ENCODE data around the gene GCN1.

Gene GCN1

DNA sequence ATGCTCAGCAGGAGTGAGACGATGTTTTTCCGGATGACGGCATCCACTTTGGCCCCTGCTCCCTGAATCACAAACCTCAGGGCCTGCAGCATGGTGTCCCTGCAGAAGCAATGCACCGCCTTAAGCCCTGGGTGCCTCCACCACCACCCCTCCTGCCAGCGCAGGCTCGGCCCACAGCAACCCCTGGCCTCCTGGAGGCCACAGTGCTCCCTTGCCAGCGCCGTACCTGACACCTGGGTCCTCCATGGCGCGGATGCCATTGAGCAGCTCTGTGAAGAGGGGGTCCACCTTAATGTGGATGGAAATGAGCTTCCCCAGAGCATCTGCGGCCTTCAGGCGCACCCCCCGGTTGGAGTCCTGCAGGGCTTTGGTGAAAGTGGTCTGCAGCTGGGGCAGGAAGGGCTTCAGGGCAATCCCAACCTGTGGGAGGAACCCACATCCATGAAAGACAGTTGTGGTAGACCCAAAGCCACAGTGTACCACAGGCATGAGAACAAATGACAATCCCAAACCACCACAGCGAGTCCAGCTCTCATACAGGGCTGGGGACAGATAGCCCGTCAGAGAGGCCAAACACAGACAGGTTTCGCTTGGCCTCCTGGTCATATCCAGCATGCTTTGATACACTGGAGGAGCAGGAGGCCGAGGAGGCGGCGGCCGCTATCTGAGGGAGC, 60.1 kb downstream of the GCN1 start:
- Histone ChIP-seq H3K23ac (ENCODE audit: low read length in 2 of 2) (no peak overlapping the region), H2AFZ (ENCODE audit: low read depth, low read length) (no peak overlapping the region), H3K4me3 (ENCODE audit: insufficient read depth in 1 of 2, low read depth in 1 of 2, low read length in 2 of 2) (no peak overlapping the region), H3K4me1 (ENCODE audit: control insufficient read depth, insufficient read depth, low read depth, low read length) (no peaks in the 10 kb centered on the region), H3K14ac (ENCODE audit: low read length in 2 of 2) (no peak overlapping the region), H3K79me1 (replicated peaks; ENCODE audit: low read length, poor library complexity, severe bottlenecking) (peaks cover 49% of the 10 kb centered on the region), H2BK15ac (ENCODE audit: low read depth, poor library complexity, severe bottlenecking) (no peak overlapping the region), H3K18ac (ENCODE audit: low read depth in 1 of 2, low read length in 2 of 2) (no peak overlapping the region), H4K8ac (ENCODE audit: low read length) (no peak overlapping the region), H2BK12ac (ENCODE audit: low read length in 2 of 2) (no peak overlapping the region), H4K91ac (ENCODE audit: low read length) (no peak overlapping the region), H2AK5ac (ENCODE audit: low read length, severe bottlenecking) (no peak overlapping the region), H3K9me3 (ENCODE audit: control insufficient read depth, low read length) (no peaks in the 10 kb centered on the region), H2BK5ac (ENCODE audit: low read depth, low read length, poor library complexity, severe bottlenecking) (no peak overlapping the region), H2BK120ac (ENCODE audit: low read depth, low read length) (no peak overlapping the region), H3K27me3 (ENCODE audit: control insufficient read depth in 1 of 2, insufficient read depth in 1 of 2, low read length in 2 of 2) (no peaks in the 10 kb centered on the region), H3K4ac (ENCODE audit: low read depth in 1 of 2, low read length in 2 of 2) (no peak overlapping the region), H3K9ac (ENCODE audit: low read length) (no peak overlapping the region), H3K36me3 (ENCODE audit: control insufficient read depth in 1 of 2, insufficient read depth in 2 of 2, low read depth in 1 of 2, low read length in 2 of 2) (peaks cover 94 to 97% of the 10 kb centered on the region in 2 experiments), H3K27ac (ENCODE audit: low read length, poor library complexity, severe bottlenecking) (no peak overlapping the region), H3K4me2 (ENCODE audit: low read length, poor library complexity, severe bottlenecking) (no peak overlapping the region)
- WGBS = 97% methylated on average over 18 of the region's 20 CpGs
- no peak for DNase-seq

GRCh38 chr12:120132863-120133385, 61.6 kb downstream of the GCN1 start:
- Histone ChIP-seq H2BK5ac (ENCODE audit: low read depth, low read length, poor library complexity, severe bottlenecking) (no peak overlapping the region), H2BK12ac (ENCODE audit: low read length in 2 of 2) (no peak overlapping the region), H2AFZ (ENCODE audit: low read depth, low read length) (no peak overlapping the region), H3K4ac (ENCODE audit: low read depth in 1 of 2, low read length in 2 of 2) (no peak overlapping the region), H3K4me1 (ENCODE audit: control insufficient read depth, insufficient read depth, low read depth, low read length) (no peaks in the 10 kb centered on the region), H3K18ac (ENCODE audit: low read depth in 1 of 2, low read length in 2 of 2) (no peak overlapping the region), H2AK5ac (ENCODE audit: low read length, severe bottlenecking) (no peak overlapping the region), H3K4me2 (ENCODE audit: low read length, poor library complexity, severe bottlenecking) (no peak overlapping the region), H3K27ac (ENCODE audit: low read length, poor library complexity, severe bottlenecking) (no peak overlapping the region), H3K79me1 (replicated peaks; ENCODE audit: low read length, poor library complexity, severe bottlenecking) (peaks cover 43% of the 10 kb centered on the region), H4K91ac (ENCODE audit: low read length) (no peak overlapping the region), H3K23ac (ENCODE audit: low read length in 2 of 2) (no peak overlapping the region), H2BK15ac (ENCODE audit: low read depth, poor library complexity, severe bottlenecking) (no peak overlapping the region), H3K9ac (ENCODE audit: low read length) (no peak overlapping the region), H3K36me3 (ENCODE audit: control insufficient read depth in 1 of 2, insufficient read depth in 2 of 2, low read depth in 1 of 2, low read length in 2 of 2) (peaks cover 95 to 97% of the 10 kb centered on the region in 2 experiments), H2BK120ac (ENCODE audit: low read depth, low read length) (no peak overlapping the region), H3K27me3 (ENCODE audit: control insufficient read depth in 1 of 2, insufficient read depth in 1 of 2, low read length in 2 of 2) (no peaks in the 10 kb centered on the region), H3K4me3 (ENCODE audit: insufficient read depth in 1 of 2, low read depth in 1 of 2, low read length in 2 of 2) (no peak overlapping the region), H3K14ac (ENCODE audit: low read length in 2 of 2) (no peak overlapping the region), H4K8ac (ENCODE audit: low read length) (no peak overlapping the region), H3K9me3 (ENCODE audit: control insufficient read depth, low read length) (no peaks in the 10 kb centered on the region)
- WGBS = 92% methylated on average over 5 of the region's 6 CpGs
- no peak for DNase-seq

DNA sequence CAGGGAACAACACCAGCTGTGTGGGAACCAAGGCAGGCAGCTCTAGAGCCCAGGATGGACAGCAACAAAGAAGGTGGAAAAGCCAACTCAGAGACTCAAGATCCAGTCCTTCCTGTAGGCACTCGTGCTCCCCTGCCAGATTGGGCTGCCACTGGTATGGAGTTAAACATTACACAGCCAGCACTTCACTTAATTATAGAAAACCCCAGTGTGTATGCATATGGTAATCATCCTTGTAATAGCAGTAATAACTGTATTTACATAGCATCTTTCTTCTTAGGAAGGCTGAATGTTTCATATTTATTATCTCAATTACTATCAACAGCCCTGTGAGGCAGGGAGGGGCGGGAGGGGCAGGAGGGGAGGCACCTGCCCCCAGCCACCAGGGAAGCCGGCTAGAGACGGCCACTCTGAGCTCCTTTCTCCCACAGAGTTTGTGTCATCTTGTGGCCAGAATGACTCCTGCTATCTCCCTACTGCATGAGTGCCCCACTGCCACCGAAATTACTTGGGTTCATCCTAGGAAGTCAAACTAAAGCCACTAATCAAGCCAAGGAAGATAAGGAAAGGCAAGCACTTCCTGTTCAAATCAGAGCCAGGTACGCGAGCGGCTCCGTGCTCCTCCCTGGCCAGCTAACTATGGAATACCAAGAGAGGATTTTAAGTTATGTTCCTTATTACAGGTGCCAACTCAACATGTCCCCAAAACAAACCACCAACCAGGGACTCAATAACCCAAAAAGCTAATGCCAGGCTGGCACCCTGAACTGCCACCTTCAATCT, 62.3 kb downstream of the GCN1 start:
- H2BK120ac ChIP-seq (ENCODE audit: low read depth, low read length) = no peak overlapping the region
- no peaks in the 10 kb centered on the region for H3K9me3 ChIP-seq (ENCODE audit: control insufficient read depth, low read length)
- no peak overlapping the region for H3K14ac ChIP-seq (ENCODE audit: low read length in 2 of 2)
- H3K36me3 ChIP-seq (ENCODE audit: control insufficient read depth in 1 of 2, insufficient read depth in 2 of 2, low read depth in 1 of 2, low read length in 2 of 2) = peaks cover 95 to 97% of the 10 kb centered on the region in 2 experiments
- peaks cover 37% of the 10 kb centered on the region for H3K79me1 ChIP-seq (replicated peaks; ENCODE audit: low read length, poor library complexity, severe bottlenecking)
- no peak overlapping the region for H2BK15ac ChIP-seq (ENCODE audit: low read depth, poor library complexity, severe bottlenecking)
- no peak overlapping the region for H3K4me3 ChIP-seq (ENCODE audit: insufficient read depth in 1 of 2, low read depth in 1 of 2, low read length in 2 of 2)
- H2AFZ ChIP-seq (ENCODE audit: low read depth, low read length) = no peak overlapping the region
- H3K27me3 ChIP-seq (ENCODE audit: control insufficient read depth in 1 of 2, insufficient read depth in 1 of 2, low read length in 2 of 2) = no peaks in the 10 kb centered on the region
- no peak for DNase-seq
- no peak overlapping the region for H4K91ac ChIP-seq (ENCODE audit: low read length)
- no peak overlapping the region for H3K4me2 ChIP-seq (ENCODE audit: low read length, poor library complexity, severe bottlenecking)
- H2BK5ac ChIP-seq (ENCODE audit: low read depth, low read length, poor library complexity, severe bottlenecking) = no peak overlapping the region
- H3K27ac ChIP-seq (ENCODE audit: low read length, poor library complexity, severe bottlenecking) = no peak overlapping the region
- no peak overlapping the region for H3K9ac ChIP-seq (ENCODE audit: low read length)
- H3K4me1 ChIP-seq (ENCODE audit: control insufficient read depth, insufficient read depth, low read depth, low read length) = no peaks in the 10 kb centered on the region
- no peak overlapping the region for H3K4ac ChIP-seq (ENCODE audit: low read depth in 1 of 2, low read length in 2 of 2)
- H3K18ac ChIP-seq (ENCODE audit: low read depth in 1 of 2, low read length in 2 of 2) = no peak overlapping the region
- WGBS = 91% methylated on average over 9 of the region's 9 CpGs
- H4K8ac ChIP-seq (ENCODE audit: low read length) = no peak overlapping the region
- H3K23ac ChIP-seq (ENCODE audit: low read length in 2 of 2) = no peak overlapping the region
- H2BK12ac ChIP-seq (ENCODE audit: low read length in 2 of 2) = no peak overlapping the region
- H2AK5ac ChIP-seq (ENCODE audit: low read length, severe bottlenecking) = no peak overlapping the region

- Histone ChIP-seq H2BK15ac (ENCODE audit: low read depth, poor library complexity, severe bottlenecking) (no peak overlapping the region), H3K4me1 (ENCODE audit: control insufficient read depth, insufficient read depth, low read depth, low read length) (no peaks in the 10 kb centered on the region), H3K27ac (ENCODE audit: low read length, poor library complexity, severe bottlenecking) (no peak overlapping the region), H3K27me3 (ENCODE audit: control insufficient read depth in 1 of 2, insufficient read depth in 1 of 2, low read length in 2 of 2) (no peaks in the 10 kb centered on the region), H3K36me3 (ENCODE audit: control insufficient read depth in 1 of 2, insufficient read depth in 2 of 2, low read depth in 1 of 2, low read length in 2 of 2) (peaks cover 95% of the 10 kb centered on the region in 2 experiments), H3K9ac (ENCODE audit: low read length) (no peak overlapping the region), H3K4me2 (ENCODE audit: low read length, poor library complexity, severe bottlenecking) (no peak overlapping the region), H3K18ac (ENCODE audit: low read depth in 1 of 2, low read length in 2 of 2) (no peak overlapping the region), H4K91ac (ENCODE audit: low read length) (no peak overlapping the region), H2BK5ac (ENCODE audit: low read depth, low read length, poor library complexity, severe bottlenecking) (no peak overlapping the region), H3K23ac (ENCODE audit: low read length in 2 of 2) (no peak overlapping the region), H2BK120ac (ENCODE audit: low read depth, low read length) (no peak overlapping the region), H3K14ac (ENCODE audit: low read length in 2 of 2) (no peak overlapping the region), H3K4ac (ENCODE audit: low read depth in 1 of 2, low read length in 2 of 2) (no peak overlapping the region), H3K79me1 (replicated peaks; ENCODE audit: low read length, poor library complexity, severe bottlenecking) (peaks cover 31% of the 10 kb centered on the region), H2AK5ac (ENCODE audit: low read length, severe bottlenecking) (no peak overlapping the region), H2BK12ac (ENCODE audit: low read length in 2 of 2) (no peak overlapping the region), H3K9me3 (ENCODE audit: control insufficient read depth, low read length) (no peaks in the 10 kb centered on the region), H4K8ac (ENCODE audit: low read length) (no peak overlapping the region), H3K4me3 (ENCODE audit: insufficient read depth in 1 of 2, low read depth in 1 of 2, low read length in 2 of 2) (no peak overlapping the region), H2AFZ (ENCODE audit: low read depth, low read length) (no peak overlapping the region)
- no peak for DNase-seq
- 98% methylated on average over 15 of the region's 15 CpGs for WGBS
These were observed 63.4 kb downstream of the GCN1 start for GRCh38 chr12:120131116-120131515.
